GM18873 (cell line): ENCODE measurements around the gene PITPNC1.
"Not testable (repeated sequence)": the region's sequence is repeated elsewhere in the genome, so short reads cannot be mapped to it uniquely, and the experiment has no call there.

Experiments
- ATAC-seq: cut with Tn5 transposase; IDR thresholded peaks from one replicate; pipeline ENCODE4 v1.9.1; 2021; ENCODE audit warnings: mild to moderate bottlenecking, moderate library complexity, moderate number of reproducible peaks; ENCODE audit not compliant: unreplicated experiment, low FRiP score

Gene PITPNC1

GRCh38 chr17:67376737-67377487 is at the start of gene PITPNC1:
PITPNC1 (plus strand) TSS chr17:67377281.
- ATAC-seq, result peak; percentile 62

GRCh38 chr17:67328026-67328425 is 49.1 kb upstream of the PITPNC1 start:
- no peak for ATAC-seq

- not testable (repeated sequence) for ATAC-seq
These were observed 45.5 kb upstream of the PITPNC1 start for GRCh38 chr17:67331381-67332161.

- not testable (repeated sequence) for ATAC-seq
These were observed 44.9 kb upstream of the PITPNC1 start for GRCh38 chr17:67332162-67332508.

GRCh38 chr17:67335245-67335835 is 41.7 kb upstream of the PITPNC1 start:
- no peak for ATAC-seq

GRCh38 chr17:67336859-67337258 is 40.2 kb upstream of the PITPNC1 start:
- no peak for ATAC-seq

GRCh38 chr17:67338353-67338752 is 38.7 kb upstream of the PITPNC1 start:
- ATAC-seq, result not testable (repeated sequence)

GRCh38 chr17:67343237-67343636 is 33.8 kb upstream of the PITPNC1 start:
- no peak for ATAC-seq

GRCh38 chr17:67347826-67348225 is 29.3 kb upstream of the PITPNC1 start:
- ATAC-seq, result no peak

GRCh38 chr17:67349420-67349819 is 27.7 kb upstream of the PITPNC1 start:
- ATAC-seq, result no peak

GRCh38 chr17:67353161-67353560 is 23.9 kb upstream of the PITPNC1 start:
- ATAC-seq, result no peak

GRCh38 chr17:67353929-67354574 is 23.0 kb upstream of the PITPNC1 start:
- ATAC-seq, result no peak

- ATAC-seq, result no peak
These were observed 18.5 kb upstream of the PITPNC1 start for GRCh38 chr17:67358612-67359011.

GRCh38 chr17:67359960-67360791 is 16.9 kb upstream of the PITPNC1 start:
- no peak for ATAC-seq

- no peak for ATAC-seq
These were observed 16.2 kb upstream of the PITPNC1 start for GRCh38 chr17:67360880-67361279.

- ATAC-seq, result no peak
These were observed 14.9 kb upstream of the PITPNC1 start for GRCh38 chr17:67362173-67362572.

GRCh38 chr17:67364847-67365737 is 12.0 kb upstream of the PITPNC1 start:
- ATAC-seq, result no peak

- ATAC-seq, result peak; percentile 8
These were observed 11.3 kb upstream of the PITPNC1 start for GRCh38 chr17:67365738-67366192.
